CD4-positive, alpha-beta T cell treated with Interleukin-21 for 1 hour (primary cell): ENCODE results near the gene MMS19.

Experiments
- DNase-seq: peaks from one replicate; pipeline ENCODE4 v3.0.0-alpha.2; 2020

Gene MMS19

DNA sequence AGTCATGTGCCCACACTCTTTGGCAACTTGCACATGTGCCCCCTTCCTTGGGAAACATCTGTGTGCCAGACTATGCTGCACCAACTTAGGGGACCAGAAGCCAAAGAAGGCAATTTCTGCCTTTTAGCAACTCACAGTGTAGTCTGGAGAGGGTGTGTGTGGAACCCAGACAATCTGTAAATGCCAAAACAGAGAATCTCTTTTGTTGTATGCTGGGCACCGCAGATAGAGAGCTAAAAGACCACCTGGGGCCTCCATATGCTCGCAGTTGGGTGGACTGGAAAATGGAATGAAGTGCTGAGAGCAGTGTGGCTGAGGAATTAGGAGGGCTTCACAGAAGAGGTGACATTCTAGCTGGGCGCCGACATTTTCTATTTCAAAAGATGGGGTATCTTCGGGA, 26.9 kb upstream of the MMS19 start:
- no peak for DNase-seq

GRCh38 chr10:97522937-97523336, 24.7 kb upstream of the MMS19 start:
- no peak for DNase-seq

GRCh38 chr10:97522071-97522470, 23.8 kb upstream of the MMS19 start:
- DNase-seq: no peak

DNA sequence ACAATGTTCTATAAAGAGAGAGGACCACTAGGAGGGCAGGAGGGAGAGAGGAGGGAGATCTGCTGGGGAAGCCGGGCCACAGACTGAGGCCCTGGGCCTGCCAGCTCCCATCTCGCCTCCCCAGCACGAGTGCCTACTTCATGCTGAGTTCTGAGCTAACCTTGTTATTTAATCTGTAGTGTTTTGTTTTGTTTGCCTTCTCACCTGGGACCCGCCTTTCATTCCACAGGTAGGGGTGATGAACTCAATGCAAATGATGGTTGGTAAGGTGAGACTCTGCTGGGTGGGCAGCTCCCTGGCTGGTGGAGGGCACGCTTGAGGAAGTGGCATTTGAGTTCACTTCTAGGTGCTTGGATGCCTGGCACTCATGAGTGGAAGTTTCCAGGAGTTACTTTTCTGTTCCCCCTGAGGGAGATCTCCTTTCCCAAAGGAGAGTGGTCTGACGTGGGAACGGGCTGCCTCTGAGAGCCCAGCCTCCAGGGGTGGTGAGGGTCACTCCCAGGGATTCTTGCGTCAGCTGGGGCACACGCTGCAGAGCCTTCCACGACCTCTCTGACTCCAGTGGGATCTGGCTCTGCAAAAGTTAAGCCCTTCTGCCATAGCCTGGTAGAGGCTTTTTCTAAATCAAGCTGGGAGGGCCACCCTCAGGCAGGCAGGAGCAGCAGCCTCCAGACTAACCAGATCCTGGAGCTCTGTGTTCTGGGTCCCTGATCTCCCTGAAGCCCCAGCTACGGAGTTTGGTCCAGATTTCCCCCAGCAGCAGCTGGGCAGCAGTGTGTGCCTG, 22.9 kb upstream of the MMS19 start:
- no peak for DNase-seq

DNA sequence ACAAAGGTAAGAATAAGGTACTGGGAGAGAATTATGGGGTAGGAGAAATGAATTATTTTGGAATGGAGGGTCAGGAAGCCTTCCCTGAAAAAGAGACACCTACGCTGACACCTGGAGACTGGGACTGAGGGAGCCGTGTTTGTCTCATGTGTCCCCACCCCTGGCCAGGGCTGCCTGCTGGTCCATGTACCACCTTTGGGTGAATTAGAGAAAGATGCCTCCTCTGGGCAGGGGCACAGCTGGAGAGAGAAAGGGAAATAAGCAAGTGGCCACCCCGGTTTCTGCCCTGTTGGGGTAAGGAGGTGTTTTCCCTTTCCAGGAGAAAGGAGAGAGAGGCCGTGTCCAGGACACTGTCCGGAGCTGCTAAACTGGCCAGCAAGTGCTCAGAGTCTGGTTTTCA, 22.3 kb upstream of the MMS19 start:
- DNase-seq: no peak

DNA sequence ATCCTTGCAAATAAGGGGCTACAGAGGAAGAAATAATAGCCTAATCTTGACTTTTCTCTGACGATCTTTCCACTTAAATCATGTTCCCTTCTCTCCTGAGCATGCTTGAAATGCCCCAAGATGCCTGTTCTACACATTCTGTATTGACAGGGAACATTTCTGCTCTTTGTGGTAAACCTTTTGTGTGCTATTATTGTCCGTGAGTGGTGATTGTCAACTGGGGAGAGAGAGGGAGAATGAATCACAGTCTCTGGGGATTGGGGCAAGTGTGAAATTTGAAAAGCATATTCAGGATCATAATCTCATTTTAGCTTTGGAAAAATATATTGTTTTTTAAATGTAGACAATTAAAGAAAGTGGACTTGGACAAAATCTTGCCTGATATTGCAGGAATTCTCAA, 21.1 kb upstream of the MMS19 start:
- no peak for DNase-seq

DNA sequence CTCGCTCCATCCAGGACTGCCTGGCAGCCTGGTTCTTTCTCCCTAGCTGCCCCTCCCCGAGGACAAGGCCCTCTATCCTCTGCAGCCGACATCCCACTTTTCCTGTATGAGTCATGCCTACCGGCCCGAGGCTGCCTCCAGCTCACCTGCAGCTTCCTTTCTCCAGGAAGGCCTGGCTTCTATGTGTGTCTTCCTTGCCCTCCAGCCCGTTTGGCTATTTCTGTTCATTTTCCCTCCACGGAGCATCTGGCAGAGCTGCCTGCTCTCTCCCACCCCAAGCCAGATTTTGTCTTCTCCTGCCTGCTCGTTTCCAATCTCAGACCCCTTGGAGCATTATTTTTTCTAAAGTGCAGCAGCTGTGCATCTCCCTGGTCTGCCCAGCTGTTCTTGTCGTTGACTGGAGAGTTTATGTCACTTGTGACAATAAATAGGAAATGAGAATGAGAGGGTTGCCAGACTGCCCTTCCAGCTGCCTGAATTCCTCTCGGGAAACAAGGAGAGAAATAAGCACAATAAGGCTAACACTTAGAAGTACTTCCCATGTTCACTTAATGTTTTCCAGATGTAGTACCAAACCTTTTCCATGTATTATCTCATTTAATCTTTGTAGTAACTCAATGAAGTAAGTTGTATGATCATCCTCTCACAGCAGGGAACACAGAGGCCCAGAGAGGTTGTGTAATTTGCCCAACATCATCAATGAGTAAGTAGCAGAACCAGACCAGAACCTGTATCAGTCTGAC, 20.2 kb upstream of the MMS19 start:
- DNase-seq: no peak

DNA sequence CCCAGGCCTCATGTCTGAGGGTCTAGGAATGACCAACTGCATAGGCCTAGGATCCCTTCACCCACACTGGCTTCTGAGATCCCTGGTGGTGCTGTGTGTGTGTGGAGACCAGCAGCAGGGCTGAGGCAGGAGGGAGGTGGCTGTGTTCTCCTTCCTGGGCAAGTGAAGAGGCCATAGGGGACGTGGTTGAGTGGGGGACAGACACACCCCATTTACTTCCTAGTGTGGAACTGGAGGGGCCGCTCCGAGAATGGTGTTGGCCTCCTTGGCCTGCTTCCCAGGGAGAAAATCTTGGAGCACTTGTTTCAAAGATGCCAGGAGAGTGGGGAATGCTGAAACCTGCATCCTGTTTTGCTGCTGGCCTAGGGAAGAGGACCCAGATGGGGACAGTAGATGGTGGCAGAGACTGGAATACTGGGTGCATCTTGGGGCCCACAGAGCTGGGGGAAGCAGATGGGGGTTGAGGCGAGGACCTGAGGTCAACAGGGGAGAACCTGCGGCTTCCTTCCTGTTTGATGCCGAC, 19.6 kb upstream of the MMS19 start:
- no peak for DNase-seq

- no peak for DNase-seq
Measured at GRCh38 chr10:97517096-97517750, 19.0 kb upstream of the MMS19 start.

GRCh38 chr10:97515271-97515978, 17.2 kb upstream of the MMS19 start:
- no peak for DNase-seq

DNA sequence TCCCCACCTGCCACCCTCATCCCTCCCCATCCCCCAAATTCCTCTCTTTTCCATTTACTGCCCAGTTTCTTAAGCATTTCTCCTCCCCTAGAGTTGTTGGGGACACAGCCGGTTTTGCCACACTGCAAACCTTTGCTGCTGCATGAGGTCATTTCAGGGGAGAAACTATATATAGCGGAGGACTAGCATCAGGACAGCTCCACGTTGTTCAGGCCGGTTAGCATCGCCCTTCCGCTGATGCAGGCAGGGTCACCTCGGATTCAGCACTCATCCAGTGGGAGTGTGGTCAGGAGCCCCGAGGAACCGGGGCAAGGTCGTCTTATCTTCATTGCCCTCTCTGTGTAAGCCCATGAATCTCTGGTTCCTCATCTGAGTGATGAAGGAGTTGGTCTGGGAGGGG, 16.1 kb upstream of the MMS19 start:
- no peak for DNase-seq

DNA sequence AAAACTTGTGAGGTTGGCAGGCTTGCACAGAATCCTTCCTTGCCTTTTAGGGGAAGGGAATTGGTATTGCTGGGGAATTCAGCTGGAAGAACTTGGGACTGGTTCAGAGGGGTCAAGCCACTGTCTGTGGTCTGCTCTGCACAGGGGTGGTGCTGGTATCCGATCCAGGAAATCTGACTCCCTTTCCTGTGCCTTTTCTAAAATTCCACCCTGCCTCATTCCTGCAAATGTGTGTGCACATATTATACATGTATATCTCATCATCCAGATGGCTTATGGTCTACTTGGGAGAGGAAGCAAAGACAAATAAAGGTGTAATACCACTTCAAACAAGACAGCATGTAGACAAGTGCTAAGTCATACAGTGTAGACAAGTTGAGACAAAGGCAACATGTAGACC, 14.8 kb upstream of the MMS19 start:
- no peak for DNase-seq

DNA sequence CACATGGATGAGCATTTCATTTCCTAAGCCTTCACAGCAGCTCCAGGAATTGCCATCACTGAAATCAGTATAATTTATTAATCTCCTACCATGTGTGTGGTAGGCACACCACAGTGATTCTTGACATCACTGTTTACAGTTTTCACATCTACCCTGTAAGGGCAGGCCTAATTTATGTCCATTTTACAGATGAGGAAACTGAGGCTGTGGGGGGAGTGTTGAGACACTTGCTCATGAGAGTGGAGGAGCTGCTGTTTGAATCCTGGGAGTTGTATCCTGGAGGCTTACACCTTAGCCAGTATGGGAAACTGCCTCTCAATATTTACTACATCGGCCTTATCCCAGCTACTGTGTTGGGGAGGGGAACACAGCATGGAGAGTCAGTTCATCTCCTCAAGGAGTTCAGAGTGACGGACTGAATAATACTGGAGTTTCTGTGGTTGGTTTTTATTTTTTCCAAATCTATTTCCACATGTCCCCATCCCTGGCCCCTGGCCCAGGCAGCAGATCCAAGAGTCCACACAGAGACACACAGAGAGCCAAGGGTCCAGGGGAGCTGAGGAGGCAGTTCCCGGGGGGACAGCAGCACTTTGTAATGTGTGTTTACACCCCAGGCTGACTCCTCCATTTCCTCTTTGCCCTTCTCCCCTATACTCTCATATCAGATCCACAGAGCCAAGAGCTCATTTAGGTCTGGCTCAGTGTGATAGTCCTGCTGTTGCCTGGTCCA, 13.7 kb upstream of the MMS19 start:
- no peak for DNase-seq

GRCh38 chr10:97510686-97511085, 12.5 kb upstream of the MMS19 start:
- no peak for DNase-seq

DNA sequence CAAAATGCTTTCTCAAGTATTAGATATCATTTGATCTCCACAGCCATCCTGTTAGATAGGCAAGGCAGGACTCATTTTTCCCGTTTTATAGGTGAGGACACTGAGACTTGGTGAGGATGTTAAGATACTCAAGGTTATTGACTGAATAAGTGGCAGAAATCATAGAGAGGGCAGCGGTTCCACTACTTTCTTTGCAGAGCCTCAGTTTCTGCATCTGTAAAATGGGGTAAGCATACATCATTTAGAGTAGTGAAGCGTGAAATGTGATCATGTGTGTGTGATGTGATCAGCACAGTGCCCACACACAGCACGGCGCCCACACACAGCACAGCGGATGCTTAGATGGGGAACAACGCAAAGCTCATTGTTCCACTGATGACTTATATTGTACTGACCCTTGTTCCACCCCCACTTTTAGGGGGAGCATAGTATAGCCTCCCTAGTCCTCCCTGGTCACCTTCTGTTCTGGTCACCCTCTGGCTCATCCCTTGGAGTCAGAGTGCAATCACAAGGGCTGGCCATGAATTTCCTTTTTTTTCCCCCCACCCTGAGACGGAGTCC, 11.0 kb upstream of the MMS19 start:
- no peak for DNase-seq

GRCh38 chr10:97508342-97508741, 10.1 kb upstream of the MMS19 start:
- DNase-seq: no peak

DNA sequence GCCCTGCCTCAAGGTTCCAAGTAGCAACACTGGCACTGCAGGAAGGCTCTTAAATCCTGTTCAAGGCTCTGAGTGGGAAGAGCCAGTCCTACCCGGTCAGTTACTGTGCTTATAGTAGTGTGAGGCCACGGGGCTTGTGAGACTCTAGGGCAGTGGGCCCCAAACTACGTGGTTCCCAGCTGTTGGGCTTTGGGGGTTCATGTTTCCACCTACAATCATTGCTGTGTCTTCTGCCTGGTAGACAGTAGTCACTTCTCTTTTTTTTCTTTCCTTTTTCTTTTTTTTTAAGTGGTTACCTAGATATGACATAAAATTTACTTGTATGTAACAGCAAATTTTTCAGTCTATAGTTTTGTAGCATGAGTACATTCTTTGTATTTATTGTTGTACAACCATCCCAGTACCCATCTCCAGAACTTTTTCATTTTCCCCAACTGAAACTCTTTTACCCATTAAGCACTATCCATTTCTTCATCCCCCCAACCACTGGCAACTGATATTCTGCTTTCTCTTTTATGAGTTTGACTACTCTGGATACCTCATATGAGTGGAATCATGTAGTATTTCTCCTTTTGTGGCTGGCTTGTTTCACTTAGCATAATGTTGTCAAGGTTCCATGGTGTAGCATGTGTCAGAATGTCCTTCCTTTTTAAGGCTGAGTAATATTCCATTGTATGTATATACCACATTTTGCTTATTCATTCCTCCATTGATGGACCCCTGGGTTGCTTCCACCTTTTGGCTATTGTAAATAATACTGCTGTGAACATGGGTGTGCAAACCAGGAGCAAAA, 8.2 kb upstream of the MMS19 start:
- no peak for DNase-seq

- no peak for DNase-seq
Measured at GRCh38 chr10:97505152-97505551, 6.9 kb upstream of the MMS19 start.

DNA sequence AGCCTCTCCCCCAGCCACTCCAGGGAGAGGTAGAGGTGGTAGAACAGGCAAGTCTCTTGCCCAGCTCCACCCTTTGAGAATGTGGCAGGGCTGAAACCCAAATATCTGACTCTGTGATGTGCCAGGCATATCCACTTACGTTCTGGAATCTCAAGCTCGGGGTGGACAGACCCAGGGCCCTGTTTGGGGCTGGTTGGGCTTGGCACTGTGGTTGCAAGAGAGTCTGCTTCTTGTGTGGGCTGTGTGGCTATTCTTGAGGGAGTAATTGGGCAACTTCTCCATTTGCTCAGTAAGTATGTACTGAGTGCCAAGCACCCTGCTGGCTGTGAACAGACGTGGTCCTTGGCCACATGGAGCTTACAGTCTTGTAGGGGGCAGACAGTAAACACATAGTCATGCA, 5.2 kb upstream of the MMS19 start:
- DNase-seq: no peak

- no peak for DNase-seq
Measured at GRCh38 chr10:97502916-97503315, 4.7 kb upstream of the MMS19 start.

DNA sequence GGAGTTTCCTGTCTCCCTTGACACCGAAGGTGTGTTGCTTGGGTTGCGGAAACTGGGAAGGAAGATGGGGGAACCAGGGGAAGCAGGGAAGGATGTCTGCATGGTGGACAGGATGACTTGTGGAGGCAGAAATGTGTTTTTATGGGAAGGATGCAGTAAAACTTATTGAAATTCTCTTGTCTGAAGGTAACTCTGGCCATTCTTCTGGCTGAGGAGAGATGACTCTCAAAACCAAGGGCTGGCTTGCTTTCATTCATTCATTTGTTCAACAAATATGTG, 2.0 kb upstream of the MMS19 start:
- no peak for DNase-seq
